ENCODE results near the gene PRR29.

Gene PRR29

DNA sequence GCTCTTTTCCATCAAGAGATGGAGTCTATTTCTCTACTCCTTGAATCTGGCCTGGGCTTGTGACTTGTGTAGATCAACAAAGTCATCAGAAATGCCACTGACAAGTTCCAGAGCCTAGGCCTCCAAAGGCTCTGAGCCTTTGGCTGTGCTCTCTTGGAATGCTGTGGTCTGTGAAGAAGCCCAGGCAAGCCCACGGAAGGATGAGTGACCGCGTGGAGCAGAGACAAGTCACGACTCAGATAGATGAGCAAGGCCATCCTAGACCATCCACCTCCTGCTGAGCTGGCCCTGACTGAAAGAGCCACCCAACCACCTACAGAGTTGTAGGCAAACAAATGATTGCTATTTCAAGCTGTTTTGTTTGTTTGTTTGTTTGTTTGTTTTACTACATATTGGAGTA, 33.9 kb downstream of the PRR29 start:
- TF ChIP-seq, protein P1, sequence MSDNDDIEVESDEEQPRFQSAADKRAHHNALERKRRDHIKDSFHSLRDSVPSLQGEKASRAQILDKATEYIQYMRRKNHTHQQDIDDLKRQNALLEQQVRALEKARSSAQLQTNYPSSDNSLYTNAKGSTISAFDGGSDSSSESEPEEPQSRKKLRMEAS (IDR thresholded peaks at IDR 0.05), result no peak
- no peak for TF ChIP-seq TCF12 (IDR thresholded peaks at IDR 0.05; ENCODE audit: low read depth)
- no peak for TF ChIP-seq CREB1 (IDR thresholded peaks at IDR 0.05; ENCODE audit: low read depth)
- no peak for TF ChIP-seq CEBPB (IDR thresholded peaks at IDR 0.05)
- no peak for TF ChIP-seq RAD21 (IDR thresholded peaks at IDR 0.05; ENCODE audit: low read depth)
- TF ChIP-seq, protein P2, sequence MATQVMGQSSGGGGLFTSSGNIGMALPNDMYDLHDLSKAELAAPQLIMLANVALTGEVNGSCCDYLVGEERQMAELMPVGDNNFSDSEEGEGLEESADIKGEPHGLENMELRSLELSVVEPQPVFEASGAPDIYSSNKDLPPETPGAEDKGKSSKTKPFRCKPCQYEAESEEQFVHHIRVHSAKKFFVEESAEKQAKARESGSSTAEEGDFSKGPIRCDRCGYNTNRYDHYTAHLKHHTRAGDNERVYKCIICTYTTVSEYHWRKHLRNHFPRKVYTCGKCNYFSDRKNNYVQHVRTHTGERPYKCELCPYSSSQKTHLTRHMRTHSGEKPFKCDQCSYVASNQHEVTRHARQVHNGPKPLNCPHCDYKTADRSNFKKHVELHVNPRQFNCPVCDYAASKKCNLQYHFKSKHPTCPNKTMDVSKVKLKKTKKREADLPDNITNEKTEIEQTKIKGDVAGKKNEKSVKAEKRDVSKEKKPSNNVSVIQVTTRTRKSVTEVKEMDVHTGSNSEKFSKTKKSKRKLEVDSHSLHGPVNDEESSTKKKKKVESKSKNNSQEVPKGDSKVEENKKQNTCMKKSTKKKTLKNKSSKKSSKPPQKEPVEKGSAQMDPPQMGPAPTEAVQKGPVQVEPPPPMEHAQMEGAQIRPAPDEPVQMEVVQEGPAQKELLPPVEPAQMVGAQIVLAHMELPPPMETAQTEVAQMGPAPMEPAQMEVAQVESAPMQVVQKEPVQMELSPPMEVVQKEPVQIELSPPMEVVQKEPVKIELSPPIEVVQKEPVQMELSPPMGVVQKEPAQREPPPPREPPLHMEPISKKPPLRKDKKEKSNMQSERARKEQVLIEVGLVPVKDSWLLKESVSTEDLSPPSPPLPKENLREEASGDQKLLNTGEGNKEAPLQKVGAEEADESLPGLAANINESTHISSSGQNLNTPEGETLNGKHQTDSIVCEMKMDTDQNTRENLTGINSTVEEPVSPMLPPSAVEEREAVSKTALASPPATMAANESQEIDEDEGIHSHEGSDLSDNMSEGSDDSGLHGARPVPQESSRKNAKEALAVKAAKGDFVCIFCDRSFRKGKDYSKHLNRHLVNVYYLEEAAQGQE (IDR thresholded peaks at IDR 0.05; ENCODE audit: low read depth), result no peak
- TF ChIP-seq YY1 (IDR thresholded peaks at IDR 0.05; ENCODE audit: low read depth), result no peak
- no peak for TF ChIP-seq ZBTB7A (IDR thresholded peaks at IDR 0.05; ENCODE audit: low read depth)
- no peak for TF ChIP-seq TAF1 (IDR thresholded peaks at IDR 0.05; ENCODE audit: low read depth)
- TF ChIP-seq, protein P3, sequence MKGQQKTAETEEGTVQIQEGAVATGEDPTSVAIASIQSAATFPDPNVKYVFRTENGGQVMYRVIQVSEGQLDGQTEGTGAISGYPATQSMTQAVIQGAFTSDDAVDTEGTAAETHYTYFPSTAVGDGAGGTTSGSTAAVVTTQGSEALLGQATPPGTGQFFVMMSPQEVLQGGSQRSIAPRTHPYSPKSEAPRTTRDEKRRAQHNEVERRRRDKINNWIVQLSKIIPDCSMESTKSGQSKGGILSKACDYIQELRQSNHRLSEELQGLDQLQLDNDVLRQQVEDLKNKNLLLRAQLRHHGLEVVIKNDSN (IDR thresholded peaks at IDR 0.05), result no peak
- TF ChIP-seq EGR1 (IDR thresholded peaks at IDR 0.05), result no peak

DNA sequence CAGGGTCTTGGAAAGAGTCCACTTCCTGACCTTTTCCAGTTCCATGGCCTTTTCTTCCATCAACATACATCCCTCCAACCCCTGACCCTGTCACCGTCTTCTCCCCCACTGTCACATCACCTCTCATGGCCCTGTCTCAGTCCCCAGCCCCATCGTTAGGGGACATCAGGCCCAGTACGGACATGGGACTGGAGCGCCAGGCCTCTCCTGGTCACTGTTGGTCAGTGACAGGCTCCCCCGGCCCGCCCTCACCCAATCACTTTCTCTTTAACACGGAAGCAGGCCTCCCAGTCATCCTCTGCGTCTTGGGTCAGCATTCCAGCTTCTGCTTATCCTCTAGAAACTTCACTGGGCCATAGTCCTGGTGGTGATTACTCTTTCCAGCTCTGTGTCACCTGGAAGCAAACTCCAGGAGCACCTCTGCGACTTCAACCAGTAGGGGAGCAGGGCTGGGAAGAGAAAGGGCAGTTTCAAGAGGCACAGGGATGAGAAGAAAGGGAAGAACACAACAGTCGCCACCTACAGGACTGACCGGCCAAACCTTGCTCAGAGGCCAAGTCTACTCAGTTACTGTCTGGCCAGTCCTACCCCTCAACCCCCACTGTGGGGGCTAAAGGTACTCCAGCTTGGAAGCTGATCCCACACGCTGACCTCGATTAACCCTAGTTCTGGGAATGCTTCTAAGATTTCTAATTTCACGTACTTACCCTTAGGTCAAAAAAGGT, 38.2 kb downstream of the PRR29 start:
- TF ChIP-seq, protein P3 (IDR thresholded peaks at IDR 0.05), result no peak
- TF ChIP-seq CEBPB (IDR thresholded peaks at IDR 0.05), result no peak
- TF ChIP-seq TAF1 (IDR thresholded peaks at IDR 0.05; ENCODE audit: low read depth), result no peak
- TF ChIP-seq CREB1 (IDR thresholded peaks at IDR 0.05; ENCODE audit: low read depth), result no peak
- TF ChIP-seq EP300 (IDR thresholded peaks at IDR 0.05; ENCODE audit: borderline replicate concordance), result no peak
- no peak for TF ChIP-seq ZBTB7A (IDR thresholded peaks at IDR 0.05; ENCODE audit: low read depth)
- no peak for TF ChIP-seq NFIC (IDR thresholded peaks at IDR 0.05)
- TF ChIP-seq TCF12 (IDR thresholded peaks at IDR 0.05; ENCODE audit: low read depth), result no peak
- TF ChIP-seq YY1 (IDR thresholded peaks at IDR 0.05; ENCODE audit: low read depth), result no peak
- TF ChIP-seq RAD21 (IDR thresholded peaks at IDR 0.05; ENCODE audit: low read depth), result no peak
- TF ChIP-seq TEAD4 (IDR thresholded peaks at IDR 0.05), result no peak
- TF ChIP-seq EGR1 (IDR thresholded peaks at IDR 0.05), result no peak
- TF ChIP-seq, protein P1 (IDR thresholded peaks at IDR 0.05), result no peak
- TF ChIP-seq, protein P2 (IDR thresholded peaks at IDR 0.05; ENCODE audit: low read depth), result no peak
- TF ChIP-seq FOXM1 (IDR thresholded peaks at IDR 0.05; ENCODE audit: borderline replicate concordance, low read depth), result no peak

DNA sequence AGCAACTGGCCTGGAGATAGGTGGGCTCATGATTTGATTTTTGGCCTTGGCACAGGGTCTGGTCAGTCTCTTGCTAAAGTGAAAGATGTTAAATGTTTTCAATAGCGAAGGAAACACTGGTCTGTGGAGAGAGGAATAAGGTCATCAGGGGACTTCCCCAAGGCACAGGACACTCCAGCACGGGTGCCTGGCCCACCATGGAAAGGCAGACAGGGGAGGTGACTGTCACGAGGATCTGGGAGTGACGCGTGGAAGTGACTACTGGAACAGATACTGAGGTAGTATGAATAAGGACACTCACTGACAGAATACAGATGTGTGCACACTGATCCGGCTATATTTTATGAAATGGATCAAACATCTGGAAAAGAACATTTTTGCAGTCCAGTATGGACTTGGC, 39.0 kb downstream of the PRR29 start:
- TF ChIP-seq FOXM1 (IDR thresholded peaks at IDR 0.05; ENCODE audit: borderline replicate concordance, low read depth) (no peak), YY1 (IDR thresholded peaks at IDR 0.05; ENCODE audit: low read depth) (no peak), RAD21 (IDR thresholded peaks at IDR 0.05; ENCODE audit: low read depth) (no peak), ZBTB7A (IDR thresholded peaks at IDR 0.05; ENCODE audit: low read depth) (no peak)
- TF ChIP-seq, protein P3 (IDR thresholded peaks at IDR 0.05), result no peak
- TF ChIP-seq, protein P1 (IDR thresholded peaks at IDR 0.05), result no peak

DNA sequence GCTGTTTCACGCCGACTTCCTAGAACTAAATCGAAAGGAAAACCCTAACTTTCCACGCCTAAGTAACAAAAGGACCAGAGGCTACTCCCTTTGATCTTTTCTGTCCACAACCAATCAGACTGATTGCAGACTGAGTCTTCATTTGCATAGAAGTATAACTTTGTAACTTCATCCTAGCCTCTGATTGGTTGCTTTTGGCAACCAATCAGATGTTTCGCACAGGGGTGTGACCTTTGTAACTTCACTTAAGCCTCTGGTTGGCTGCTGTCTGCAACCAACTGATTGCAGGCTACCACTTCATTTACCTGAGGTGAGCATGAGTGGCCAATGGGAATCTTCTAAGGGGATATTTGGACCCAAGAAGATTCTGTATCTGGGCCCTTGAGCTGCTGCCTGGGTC, 39.7 kb downstream of the PRR29 start:
- TF ChIP-seq YY1 (IDR thresholded peaks at IDR 0.05; ENCODE audit: low read depth), result no peak
- TF ChIP-seq CREB1 (IDR thresholded peaks at IDR 0.05; ENCODE audit: low read depth), result no peak
- TF ChIP-seq EGR1 (IDR thresholded peaks at IDR 0.05), result no peak
- TF ChIP-seq RAD21 (IDR thresholded peaks at IDR 0.05; ENCODE audit: low read depth), result no peak
- no peak for TF ChIP-seq TAF1 (IDR thresholded peaks at IDR 0.05; ENCODE audit: low read depth)
- TF ChIP-seq EP300 (IDR thresholded peaks at IDR 0.05; ENCODE audit: borderline replicate concordance), result no peak
- TF ChIP-seq, protein P2 (IDR thresholded peaks at IDR 0.05; ENCODE audit: low read depth), result no peak
- no peak for TF ChIP-seq ZBTB7A (IDR thresholded peaks at IDR 0.05; ENCODE audit: low read depth)
- TF ChIP-seq TCF12 (IDR thresholded peaks at IDR 0.05; ENCODE audit: low read depth), result no peak
- no peak for TF ChIP-seq TEAD4 (IDR thresholded peaks at IDR 0.05)
- no peak for TF ChIP-seq CEBPB (IDR thresholded peaks at IDR 0.05)
- TF ChIP-seq NFIC (IDR thresholded peaks at IDR 0.05), result no peak
- TF ChIP-seq, protein P1 (IDR thresholded peaks at IDR 0.05), result no peak
- TF ChIP-seq FOXM1 (IDR thresholded peaks at IDR 0.05; ENCODE audit: borderline replicate concordance, low read depth), result no peak
- TF ChIP-seq, protein P3 (IDR thresholded peaks at IDR 0.05), result no peak
